GM12891 (cell line): ENCODE data around the gene DNAJB4.
"Not testable (repeated sequence)": the region's sequence is repeated elsewhere in the genome, so short reads cannot be mapped to it uniquely, and the experiment has no call there.

Source experiments
- DNase-seq: peaks from one replicate; pipeline ENCODE4 v3.0.0; 2011; ENCODE audit warnings: low spot score; ENCODE audit not compliant: insufficient read length
- FAIRE-seq: peaks from 2 replicates; lab custom pipeline; 2011; peaks lifted over from hg19 to GRCh38; lab: Jason Lieb, UNC
- PAX5 ChIP-seq: IDR thresholded peaks from 2 replicates; pipeline ENCODE4 v1.6.1; 2011; ENCODE audit warnings: low read length, moderate library complexity, mild to moderate bottlenecking; ENCODE audit not compliant: insufficient read depth, severe bottlenecking
- POLR2A ChIP-seq: IDR thresholded peaks from 2 replicates; pipeline ENCODE4 v1.6.1; 2011; ENCODE audit warnings: low read depth, low read length, control low read depth
- POLR2AphosphoS5 ChIP-seq: IDR thresholded peaks from 2 replicates; pipeline ENCODE4 v1.6.1; 2011; ENCODE audit warnings: low read depth, low read length, control low read depth
- POU2F2 ChIP-seq: IDR thresholded peaks from 2 replicates; pipeline ENCODE4 v1.6.1; 2011; ENCODE audit warnings: low read depth, mild to moderate bottlenecking, control low read depth, low read length, moderate library complexity
- SPI1 ChIP-seq: IDR thresholded peaks from 2 replicates; pipeline ENCODE4 v1.6.1; 2011; ENCODE audit warnings: low read depth, low read length, control low read depth
- TAF1 ChIP-seq: IDR thresholded peaks from 2 replicates; pipeline ENCODE4 v1.6.1; 2011; ENCODE audit warnings: low read depth, low read length, control low read depth

DNAJB4 gene

GRCh38 chr1:78006521-78006920 lies 1.8 kb downstream of the DNAJB4 start:
- TF ChIP-seq TAF1 = no peak
- TF ChIP-seq POLR2A = no peak
- no peak for TF ChIP-seq PAX5
- DNase-seq (no peak), FAIRE-seq (no peak)

- DNase-seq (no peak), FAIRE-seq (no peak)
- no peak for TF ChIP-seq POLR2AphosphoS5
- TF ChIP-seq POU2F2 = no peak
- no peak for TF ChIP-seq PAX5
- no peak for TF ChIP-seq POLR2A
- no peak for TF ChIP-seq SPI1
- no peak for TF ChIP-seq TAF1
These were observed 3.1 kb downstream of the DNAJB4 start for GRCh38 chr1:78007677-78008341.

- no peak for FAIRE-seq
- DNase-seq = no peak
- no peak for TF ChIP-seq SPI1
- no peak for TF ChIP-seq PAX5
- no peak for TF ChIP-seq POU2F2
- TF ChIP-seq TAF1 = no peak
- no peak for TF ChIP-seq POLR2AphosphoS5
- TF ChIP-seq POLR2A = no peak
These were observed 4.5 kb downstream of the DNAJB4 start for GRCh38 chr1:78009276-78009675.

- DNase-seq (no peak), FAIRE-seq (no peak)
- TF ChIP-seq POLR2A = no peak
- no peak for TF ChIP-seq POLR2AphosphoS5
- TF ChIP-seq POU2F2 = no peak
- TF ChIP-seq PAX5 = no peak
- no peak for TF ChIP-seq SPI1
- TF ChIP-seq TAF1 = no peak
These were observed 5.1 kb downstream of the DNAJB4 start for GRCh38 chr1:78009836-78010235.

GRCh38 chr1:78011050-78011449 lies 6.3 kb downstream of the DNAJB4 start:
- TF ChIP-seq POU2F2 (no peak), POLR2A (no peak), TAF1 (no peak), SPI1 (no peak), POLR2AphosphoS5 (no peak), PAX5 (no peak)
- no peak for DNase-seq
- no peak for FAIRE-seq

GRCh38 chr1:78015148-78015547 lies 10.4 kb downstream of the DNAJB4 start:
- TF ChIP-seq PAX5 = no peak
- TF ChIP-seq TAF1 = no peak
- no peak for TF ChIP-seq SPI1
- TF ChIP-seq POLR2AphosphoS5 = no peak
- TF ChIP-seq POLR2A = no peak
- TF ChIP-seq POU2F2 = no peak
- FAIRE-seq (no peak), DNase-seq (no peak)

- no peak for TF ChIP-seq PAX5
- no peak for TF ChIP-seq POLR2AphosphoS5
- no peak for TF ChIP-seq POU2F2
- no peak for TF ChIP-seq POLR2A
- no peak for TF ChIP-seq TAF1
- no peak for TF ChIP-seq SPI1
- DNase-seq = no peak
- FAIRE-seq = no peak
These were observed 14.3 kb downstream of the DNAJB4 start for GRCh38 chr1:78019024-78019423.

GRCh38 chr1:78021134-78021533 lies 16.4 kb downstream of the DNAJB4 start:
- not testable (repeated sequence) for FAIRE-seq, DNase-seq

GRCh38 chr1:78029793-78030192 lies 25.1 kb downstream of the DNAJB4 start:
- FAIRE-seq (no peak), DNase-seq (no peak)
- no peak for TF ChIP-seq POLR2AphosphoS5
- no peak for TF ChIP-seq POU2F2
- TF ChIP-seq SPI1 = no peak
- no peak for TF ChIP-seq POLR2A
- no peak for TF ChIP-seq PAX5
- no peak for TF ChIP-seq TAF1

GRCh38 chr1:78032996-78033796 lies 28.5 kb downstream of the DNAJB4 start:
- no peak for FAIRE-seq
- TF ChIP-seq TAF1 = no peak
- no peak for TF ChIP-seq POU2F2
- no peak for TF ChIP-seq POLR2AphosphoS5
- no peak for TF ChIP-seq PAX5
- no peak for TF ChIP-seq POLR2A
- TF ChIP-seq SPI1 = no peak
- no peak for DNase-seq

- FAIRE-seq = no peak
- no peak for DNase-seq
- TF ChIP-seq PAX5 (no peak), SPI1 (no peak), POLR2A (no peak), TAF1 (no peak), POU2F2 (no peak), POLR2AphosphoS5 (no peak)
These were observed 29.0 kb downstream of the DNAJB4 start for GRCh38 chr1:78033797-78034172.
